Hippocampal formation (tissue), 2 donors: ENCODE measurements around the gene DMXL2.
"Not testable (repeated sequence)": the region's sequence is repeated elsewhere in the genome, so short reads cannot be mapped to it uniquely, and the experiment has no call there.

Experiments used
- DNase-seq, 2 donors: peaks; one replicate each; lab custom pipeline; 2025; lab: John Stamatoyannopoulos, UW

Gene DMXL2, protein sequence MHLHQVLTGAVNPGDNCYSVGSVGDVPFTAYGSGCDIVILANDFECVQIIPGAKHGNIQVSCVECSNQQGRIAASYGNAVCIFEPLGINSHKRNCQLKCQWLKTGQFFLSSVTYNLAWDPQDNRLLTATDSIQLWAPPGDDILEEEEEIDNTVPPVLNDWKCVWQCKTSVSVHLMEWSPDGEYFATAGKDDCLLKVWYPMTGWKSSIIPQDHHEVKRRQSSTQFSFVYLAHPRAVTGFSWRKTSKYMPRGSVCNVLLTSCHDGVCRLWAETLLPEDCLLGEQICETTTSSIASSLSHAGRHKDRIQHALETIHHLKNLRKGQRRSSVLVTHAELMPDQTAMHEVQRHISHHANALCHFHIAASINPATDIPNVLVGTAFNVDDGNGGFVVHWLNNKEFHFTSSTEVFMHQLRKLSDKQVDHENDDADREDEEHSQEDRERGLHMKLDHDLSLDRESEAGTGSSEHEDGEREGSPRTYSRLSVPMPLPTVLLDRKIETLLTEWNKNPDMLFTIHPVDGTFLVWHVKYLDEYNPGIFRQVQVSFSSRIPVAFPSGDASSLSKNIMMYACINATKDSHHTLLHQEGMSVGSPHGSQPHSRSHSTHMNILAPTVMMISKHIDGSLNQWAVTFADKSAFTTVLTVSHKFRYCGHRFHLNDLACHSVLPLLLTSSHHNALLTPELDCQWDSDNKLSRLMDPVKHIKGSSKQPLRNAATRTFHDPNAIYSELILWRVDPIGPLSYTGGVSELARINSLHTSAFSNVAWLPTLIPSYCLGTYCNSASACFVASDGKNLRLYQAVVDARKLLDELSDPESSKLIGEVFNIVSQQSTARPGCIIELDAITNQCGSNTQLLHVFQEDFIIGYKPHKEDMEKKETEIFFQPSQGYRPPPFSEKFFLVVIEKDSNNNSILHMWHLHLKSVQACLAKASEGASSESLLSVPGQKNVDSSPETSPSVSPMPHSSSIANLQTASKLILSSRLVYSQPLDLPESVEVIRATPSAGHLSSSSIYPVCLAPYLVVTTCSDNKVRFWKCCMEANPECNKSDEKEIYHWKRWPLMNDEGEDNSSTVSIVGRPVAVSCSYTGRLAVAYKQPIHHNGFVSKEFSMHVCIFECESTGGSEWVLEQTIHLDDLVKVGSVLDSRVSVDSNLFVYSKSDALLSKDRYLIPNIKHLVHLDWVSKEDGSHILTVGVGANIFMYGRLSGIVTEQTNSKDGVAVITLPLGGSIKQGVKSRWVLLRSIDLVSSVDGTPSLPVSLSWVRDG (N-terminal part only)

DNA sequence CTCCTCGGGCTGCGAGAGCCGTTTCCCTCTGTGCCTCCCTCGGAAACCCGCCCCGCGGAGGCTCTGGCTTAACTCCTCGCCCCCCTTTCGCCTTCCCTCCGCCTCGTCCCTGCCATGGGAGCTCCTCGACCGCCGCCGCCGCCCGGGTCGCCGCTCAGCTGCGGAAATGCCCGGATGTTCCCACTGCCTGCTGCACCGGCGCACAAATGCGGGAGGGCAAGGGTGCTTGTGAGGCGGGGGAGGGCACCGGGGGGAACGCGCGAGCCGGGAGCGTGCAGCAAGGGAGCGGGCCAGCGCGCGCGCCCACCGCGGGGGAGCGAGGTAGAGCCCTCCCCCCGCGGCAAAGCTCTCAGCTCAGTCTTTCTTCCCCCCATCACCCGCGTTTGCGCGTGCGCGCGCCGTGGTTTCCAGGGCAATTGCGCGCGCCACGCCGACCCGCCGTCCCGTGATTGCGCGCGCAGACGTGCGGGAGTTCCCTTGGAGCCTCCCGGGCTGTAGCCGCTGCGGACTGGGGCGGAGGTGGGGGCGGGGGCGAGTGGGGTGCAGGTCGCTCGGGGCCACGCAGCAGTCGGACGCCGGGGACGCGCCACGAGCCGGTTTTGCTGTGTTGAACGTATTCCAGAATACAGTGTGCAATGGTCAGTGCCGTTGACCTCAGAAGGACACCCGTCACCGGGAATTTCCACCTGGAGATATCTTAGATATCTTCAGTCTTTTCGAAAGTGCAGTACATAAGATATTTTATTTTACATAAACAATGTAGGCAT lies at the start of gene DMXL2:
TSS of gene DMXL2 (minus strand) at position 168 of the 767 bp plus-strand sequence. CDS start 226 bp downstream, outside the sequence.
- DNase-seq = peak; percentile 78 to 81

DNA sequence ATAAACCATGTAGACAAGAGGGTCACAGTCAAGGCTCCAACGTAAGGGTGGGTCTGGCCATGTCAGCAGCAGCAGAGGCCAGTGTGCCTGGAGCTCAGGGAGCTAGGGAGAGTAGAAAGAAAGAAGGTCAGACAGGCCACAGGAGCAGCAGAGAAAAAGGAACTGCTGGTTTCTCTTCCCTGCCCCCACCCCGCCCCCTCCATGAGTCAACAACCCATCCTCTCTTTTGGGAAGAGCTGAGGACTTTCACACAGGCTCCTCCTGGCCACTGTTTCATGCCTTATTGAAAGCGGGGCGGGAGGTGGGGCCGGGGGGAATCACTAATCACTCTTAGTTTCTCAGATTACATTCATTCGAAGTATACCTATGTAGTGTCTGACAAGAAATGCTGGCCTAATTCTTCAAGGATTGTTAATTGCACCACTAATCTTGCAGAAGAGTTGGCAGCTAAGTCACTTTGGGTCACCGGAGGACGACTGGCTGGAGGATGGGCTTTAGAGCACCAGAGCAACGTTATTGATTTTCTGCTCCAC lies 49.6 kb upstream of the DMXL2 start:
- peak in 1 of 2 donors; percentile 6 for DNase-seq

DNA sequence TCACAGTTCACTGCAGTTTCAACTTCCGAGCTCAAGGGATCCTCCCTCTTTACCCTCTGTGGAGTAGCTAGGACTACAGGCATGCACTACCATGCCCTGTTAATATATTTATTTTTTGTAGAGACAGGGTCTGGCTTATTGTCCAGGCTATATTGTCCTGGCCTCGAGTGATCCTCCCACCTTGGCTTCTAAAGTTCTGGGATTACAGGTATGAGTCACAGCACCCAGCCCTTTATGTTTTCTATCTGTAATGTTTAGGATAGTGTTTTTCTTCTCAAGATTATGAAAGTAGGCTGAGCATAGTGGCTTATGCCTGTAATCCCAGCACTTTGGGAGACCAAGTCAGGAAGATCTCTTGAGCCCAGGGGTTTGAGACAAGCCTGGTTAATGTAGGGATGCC lies 46.8 kb upstream of the DMXL2 start:
- no peak for DNase-seq

DNA sequence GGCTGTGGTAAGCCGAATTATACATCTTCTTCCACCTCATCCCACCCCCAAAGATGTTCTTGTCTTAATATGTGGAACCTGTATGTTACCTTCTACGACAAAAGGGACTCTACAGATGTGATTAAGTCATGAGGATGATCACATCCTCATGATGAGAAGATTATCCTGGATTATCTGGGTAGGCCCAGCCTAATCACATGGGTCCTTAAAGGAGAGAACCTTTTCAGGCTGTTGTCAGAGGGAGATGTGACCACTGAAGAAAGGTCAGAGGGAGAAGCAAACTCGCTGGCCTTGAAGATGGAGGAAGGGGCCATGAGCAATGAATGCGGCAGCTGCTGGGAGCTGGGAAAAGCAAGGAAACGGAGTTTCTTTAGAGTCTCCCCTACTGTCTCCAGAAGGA lies 45.9 kb upstream of the DMXL2 start:
- DNase-seq = no peak

DNA sequence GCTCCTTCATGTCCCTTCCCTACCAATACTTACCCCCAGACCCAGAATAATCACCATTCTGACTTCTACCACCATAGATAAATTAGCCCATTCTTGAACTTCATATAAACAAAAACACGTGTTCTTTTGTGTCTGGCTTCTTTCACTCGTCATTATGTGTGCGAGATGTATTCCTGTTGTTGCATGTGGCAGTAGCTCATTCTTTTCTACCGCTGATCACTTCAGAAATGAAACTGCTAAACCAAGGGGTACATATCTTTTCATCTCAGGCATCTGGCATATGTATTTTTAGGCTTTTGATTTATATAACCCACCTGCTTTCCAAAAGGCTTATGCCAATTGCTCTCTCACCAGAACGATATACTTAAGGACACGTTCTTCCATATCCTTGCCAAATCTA lies 44.9 kb upstream of the DMXL2 start:
- no peak for DNase-seq

DNA sequence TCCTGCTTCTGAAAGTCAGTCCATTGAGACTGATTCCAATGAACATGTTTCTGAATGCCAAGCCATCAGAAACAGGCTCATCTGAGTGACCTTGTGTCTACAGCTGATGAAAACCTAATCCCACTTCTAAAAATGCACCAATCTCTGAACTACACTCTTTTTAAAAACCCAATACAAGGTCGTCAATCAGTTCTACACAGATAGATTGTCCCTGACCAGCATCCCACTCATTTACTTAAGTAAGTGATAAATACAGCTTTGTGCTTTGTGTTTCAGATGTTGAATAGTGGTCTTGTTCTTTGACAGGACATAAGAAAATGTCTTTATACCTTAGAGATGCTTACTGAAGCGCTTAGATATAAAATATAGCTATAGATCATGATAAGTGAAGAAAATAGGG lies 38.5 kb upstream of the DMXL2 start:
- DNase-seq = no peak

DNA sequence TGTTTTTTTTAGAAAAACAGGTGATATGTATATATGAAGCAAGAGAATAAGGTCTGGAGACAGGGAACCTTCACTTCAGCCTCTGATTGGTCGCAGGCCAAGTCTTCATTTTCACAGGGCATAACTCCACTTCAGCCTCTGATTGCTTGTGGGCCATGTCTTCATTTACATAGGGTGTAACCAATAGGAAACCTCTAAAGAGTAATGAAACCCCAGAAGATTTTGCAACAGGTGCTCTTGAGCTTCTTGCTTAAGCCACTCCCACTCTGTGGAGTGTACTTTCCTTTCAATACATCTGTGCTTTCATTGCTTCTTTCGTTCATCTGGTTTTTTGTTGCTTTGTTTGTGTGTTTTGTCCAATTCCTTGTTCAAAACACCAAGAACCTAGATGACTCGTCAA lies 36.1 kb upstream of the DMXL2 start:
- DNase-seq = no peak

DNA sequence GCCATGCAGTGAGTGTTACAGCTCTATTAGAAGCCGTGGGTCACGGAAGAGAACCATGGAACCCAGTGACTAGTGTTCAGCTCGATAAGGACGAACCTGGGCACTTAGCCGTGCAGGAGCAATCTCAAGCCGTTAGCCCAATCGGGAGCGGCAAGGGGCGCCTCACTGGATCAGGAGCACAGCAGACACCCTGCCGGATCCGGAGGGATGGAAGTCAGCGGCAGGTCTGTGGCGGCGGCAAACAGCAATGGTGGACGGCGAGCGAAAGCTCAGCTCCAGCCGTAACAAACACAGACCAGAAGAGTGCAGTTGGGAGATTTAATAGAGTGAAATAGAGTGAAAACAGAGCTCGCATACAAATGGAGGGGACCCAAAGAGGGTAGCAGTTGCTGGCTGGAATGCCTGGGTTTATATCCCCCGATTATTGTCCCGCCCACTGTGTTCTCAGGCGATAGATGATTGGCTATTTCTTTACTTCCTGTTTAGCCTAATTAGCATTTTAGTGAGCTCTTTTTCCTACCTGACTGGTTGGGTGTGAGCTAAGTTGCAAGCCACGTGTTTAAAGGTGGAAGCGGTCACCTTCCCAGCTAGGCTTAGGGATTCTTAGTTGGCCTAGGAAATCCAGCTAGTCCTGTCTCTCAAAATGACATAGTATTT lies 33.0 kb upstream of the DMXL2 start:
- not testable (repeated sequence) for DNase-seq

DNA sequence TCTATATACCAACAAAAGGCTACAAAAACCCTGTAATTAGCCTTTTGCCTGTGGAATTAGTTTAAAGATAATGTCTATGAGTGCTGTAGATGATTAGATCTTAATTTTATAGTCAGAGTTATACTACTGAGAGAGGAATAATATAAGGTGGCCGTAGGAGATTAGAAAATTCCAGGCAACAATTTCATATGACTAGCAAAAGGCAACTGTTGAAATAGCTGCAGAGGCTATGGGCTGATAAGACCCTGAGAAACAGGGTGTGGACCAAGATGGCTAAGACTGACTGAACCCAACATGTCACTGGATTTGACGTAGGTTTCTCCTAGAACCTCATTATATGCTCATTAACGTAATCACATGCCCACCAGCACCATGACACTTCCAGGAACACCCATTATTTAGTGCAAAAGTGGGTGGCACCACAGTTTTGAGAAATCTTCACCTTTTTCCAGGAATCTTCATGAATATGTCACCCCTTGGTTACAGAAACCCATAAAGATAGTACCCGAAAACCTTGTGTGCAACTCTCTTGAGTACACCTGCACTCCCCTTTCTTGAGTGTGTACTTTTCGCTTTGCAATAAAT lies 29.6 kb upstream of the DMXL2 start:
- DNase-seq = no peak

DNA sequence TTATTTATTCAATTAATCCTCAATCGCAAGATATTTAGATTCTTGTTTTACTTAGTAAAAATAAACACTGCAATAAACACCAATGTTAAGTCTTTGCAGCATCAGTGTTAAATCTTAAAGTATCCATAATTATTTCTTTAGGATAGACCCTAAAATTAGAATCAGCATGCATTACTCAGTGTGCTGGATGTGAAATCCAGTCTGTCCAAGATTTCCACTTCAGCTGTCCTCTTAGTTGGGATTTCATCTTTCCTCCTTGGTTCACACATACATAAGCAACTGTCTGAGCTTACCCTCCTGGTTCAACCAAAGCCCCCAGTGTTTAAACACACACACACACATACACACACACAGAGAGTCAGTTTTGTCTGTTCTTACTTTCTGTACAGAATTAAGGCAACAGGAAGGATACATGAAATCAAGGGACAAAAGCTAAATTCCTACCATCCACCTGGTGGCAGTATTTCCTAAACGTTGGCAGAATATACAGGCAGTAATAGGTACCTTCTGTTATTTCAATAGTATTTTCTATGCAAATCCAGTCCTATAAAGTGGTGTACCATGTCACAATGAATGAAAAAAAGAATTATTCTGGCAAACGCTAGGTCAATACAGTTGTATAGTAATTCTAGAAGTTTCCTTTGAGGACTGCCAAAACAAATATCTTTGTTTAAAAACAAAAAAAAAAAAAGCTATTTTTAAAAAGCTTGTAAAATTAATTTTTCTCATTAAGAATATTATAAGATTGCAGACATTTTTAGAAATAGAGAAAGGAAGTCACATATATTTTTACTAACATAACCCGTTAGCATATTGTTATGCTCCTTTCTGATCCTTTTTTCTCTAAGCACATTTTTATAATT lies 27.3 kb upstream of the DMXL2 start:
- peak; percentile 11 to 77 for DNase-seq

DNA sequence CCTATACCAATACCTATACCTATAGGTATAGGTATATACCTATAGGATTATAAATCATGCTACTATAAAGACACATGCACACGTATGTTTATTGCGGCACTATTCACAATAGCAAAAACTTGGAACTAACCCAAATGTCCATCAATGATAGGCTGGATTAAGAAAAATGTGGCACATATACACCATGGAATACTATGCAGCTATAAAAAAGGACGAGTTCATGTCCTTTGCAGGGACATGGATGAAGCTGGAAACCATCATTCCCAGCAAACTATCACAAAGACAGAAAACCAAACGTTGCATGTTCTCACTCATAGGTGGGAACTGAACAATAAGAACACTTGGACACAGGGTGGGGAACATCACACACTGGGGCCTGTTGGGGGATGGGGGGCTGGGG lies 26.1 kb upstream of the DMXL2 start:
- not testable (repeated sequence) for DNase-seq

DNA sequence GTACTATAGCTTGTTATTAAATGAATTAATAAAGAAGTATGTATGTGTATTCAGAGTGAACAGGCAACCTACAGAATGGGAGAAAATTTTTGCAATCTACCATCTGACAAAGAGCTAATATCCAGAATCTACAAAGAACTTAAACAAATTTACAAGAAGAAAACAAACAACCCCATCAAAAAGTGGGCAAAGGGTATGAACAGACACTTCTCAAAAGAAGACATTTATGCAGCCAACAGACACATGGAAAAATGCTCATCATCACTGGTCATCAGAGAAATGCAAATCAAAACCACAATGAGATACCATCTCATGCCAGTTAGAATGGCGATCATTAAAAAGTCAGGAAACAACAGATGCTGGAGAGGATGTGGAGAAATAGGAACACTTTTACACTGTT lies 25.5 kb upstream of the DMXL2 start:
- not testable (repeated sequence) for DNase-seq

DNA sequence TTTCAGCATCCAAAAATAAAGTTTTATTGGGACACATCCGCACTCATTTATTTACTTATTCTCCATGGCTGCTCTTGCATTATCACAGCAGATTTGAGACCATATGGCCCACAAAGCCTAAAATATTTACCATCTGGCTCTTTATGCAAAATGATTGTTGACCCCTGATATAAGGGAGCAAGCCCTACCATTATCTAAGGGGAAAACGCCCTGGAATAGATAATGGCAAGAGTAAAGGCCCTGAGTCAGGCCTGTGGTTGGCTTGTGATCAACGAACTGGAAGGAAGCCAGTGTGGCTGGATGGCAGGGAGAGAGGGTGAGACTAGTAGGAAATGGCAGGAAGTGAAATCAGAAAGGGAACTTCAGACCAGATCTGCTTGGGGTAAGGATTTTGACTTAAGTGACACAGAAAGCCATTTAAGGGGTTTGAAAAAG lies 24.6 kb upstream of the DMXL2 start:
- DNase-seq = peak; percentile 13 to 39

DNA sequence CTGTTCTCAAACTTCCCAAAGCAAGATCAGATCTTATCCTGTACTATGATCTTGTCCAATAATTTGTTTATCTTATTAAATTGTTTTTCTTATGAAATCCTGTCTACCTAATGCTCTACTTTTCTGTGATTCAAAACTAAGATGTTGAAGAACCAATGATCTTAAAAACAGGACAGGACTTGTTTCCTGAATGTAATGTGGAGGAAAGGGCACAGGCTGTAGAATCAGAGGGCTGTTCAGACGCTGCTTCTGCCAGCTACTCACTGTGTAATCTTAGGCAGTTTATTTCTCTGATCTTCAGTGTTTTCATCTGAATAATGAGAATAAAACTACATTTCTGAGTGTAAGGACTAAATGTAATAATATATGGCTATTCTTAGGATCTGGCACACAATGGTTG lies 20.1 kb upstream of the DMXL2 start:
- DNase-seq = no peak

DNA sequence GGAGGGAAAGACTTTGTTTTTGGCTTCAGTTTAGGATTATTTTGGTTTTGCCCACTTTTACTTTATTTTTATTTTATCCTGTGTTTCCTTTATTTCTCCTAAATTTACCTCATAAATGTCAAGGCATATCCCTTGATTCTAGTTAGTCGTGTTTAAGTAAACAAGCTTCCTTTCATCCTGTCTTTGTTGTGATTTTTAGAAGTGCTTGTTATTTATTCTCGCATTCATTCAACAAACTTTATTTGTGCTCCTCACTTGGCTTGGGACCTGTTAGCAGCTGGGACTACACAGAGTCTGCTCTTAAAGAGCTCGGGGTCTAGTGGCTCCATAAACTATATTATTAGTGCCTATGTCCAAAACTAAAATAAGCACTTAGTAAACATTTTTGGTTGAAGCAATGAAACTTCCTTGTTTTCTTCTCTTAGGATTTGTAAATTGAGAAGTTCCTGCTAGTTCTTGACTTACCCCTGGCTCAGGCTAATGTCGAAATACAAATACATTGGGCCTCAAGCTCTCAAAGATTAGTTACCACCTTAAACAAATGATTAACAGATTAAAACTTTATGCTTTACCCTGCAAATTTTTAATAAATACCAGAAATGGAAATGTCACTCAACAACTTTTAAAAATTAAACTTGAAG lies 19.0 kb upstream of the DMXL2 start:
- DNase-seq = no peak

DNA sequence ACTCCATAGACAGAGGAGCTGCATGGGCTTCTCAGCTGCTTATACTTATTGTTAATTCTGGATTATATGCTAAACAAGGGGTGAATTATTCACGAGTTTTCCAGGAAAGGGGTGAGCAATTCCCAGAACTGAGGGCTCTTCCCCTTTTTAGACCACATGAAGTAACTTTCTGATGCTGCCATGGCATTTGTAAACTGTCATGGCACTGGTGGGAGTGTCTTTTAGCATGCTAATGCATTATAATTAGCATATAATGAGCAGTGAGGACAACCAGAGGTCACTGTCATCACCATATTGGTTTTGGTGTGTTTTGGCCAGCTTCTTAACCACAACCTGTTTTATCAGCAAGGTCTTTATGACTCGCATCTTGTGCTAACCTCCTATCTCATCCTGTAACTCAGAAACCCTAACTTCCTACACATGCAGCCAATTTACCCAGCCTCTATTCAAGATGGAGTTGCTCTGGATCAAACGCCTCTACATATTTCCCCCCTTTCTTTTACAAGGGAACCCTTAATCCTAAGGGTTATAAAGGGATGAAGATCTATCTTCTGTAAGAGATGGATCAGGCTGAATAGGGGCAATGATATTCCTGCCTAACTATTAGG lies 12.1 kb upstream of the DMXL2 start:
- DNase-seq = no peak

DNA sequence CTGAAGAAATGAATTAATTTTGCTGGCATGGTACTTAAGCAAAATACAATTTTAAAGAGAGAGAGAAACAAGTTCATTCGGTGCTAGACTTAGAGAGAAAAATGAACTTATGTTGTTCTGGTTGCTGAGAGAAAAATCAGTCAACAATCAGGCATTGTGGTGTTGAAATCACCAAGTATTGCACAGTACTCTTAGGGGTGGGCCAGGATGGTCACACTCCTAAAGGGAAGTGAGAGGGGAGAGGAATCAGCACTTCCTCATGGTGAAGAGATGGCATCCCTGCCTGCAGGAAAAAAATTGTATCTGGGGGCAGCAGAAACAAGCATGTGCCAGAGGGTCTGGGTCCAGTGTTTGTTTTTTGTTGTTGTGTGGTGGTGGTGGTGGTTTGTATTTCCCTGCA lies 7.0 kb upstream of the DMXL2 start:
- peak in 1 of 2 donors; percentile 16 for DNase-seq

DNA sequence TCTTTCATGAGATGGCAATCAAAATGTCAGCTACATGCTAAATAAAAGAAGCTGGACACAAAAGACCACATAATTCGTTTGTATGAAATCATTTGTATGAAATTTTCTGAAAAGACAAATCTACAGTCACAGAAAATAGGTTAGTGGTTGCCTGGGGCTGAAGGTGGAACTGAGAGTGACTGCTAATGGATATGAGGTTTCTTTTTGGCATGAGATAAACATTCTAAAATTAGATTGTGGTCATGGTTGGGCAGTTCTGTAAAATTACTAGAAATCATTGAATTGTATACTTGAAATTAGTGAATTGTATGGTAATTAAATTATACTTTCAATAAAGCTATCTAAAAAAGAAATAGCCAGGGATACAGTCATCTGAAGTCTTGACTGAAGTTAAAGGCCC lies 2.7 kb upstream of the DMXL2 start:
- no peak for DNase-seq
